DOHH2 (cell line): ENCODE data around the gene PTPRC.

Experiments
- CTCF ChIP-seq: fragments of 200-600 bp; sonication (generic); IDR thresholded peaks from one replicate; pipeline ENCODE4 v1.5.1; 2014; ENCODE audit warnings: antibody characterized with exemption, mild to moderate bottlenecking, low read depth, low read length; ENCODE audit not compliant: poor library complexity, severe bottlenecking
- EZH2phosphoT487 ChIP-seq: fragments of 200-600 bp; sonication (generic); IDR thresholded peaks from 2 replicates; pipeline ENCODE4 v1.6.1; 2017; ENCODE audit warnings: borderline replicate concordance, mild to moderate bottlenecking, antibody characterized with exemption, low read length, moderate library complexity, mixed read lengths

- TF ChIP-seq CTCF (no peak), EZH2phosphoT487 (no peak)
These were observed 135.6 kb downstream of the PTPRC start for GRCh38 chr1:198774421-198774820.
